Ishikawa (cell line): Measurements from ENCODE around the gene PLXNA3.

Experiments
- CEBPB ChIP-seq: IDR thresholded peaks from 2 replicates; pipeline ENCODE4 v1.6.1; 2012
- CREB1 ChIP-seq: IDR thresholded peaks from 2 replicates; pipeline ENCODE4 v1.6.1; 2012; ENCODE audit warnings: low read depth
- EGR1 ChIP-seq: IDR thresholded peaks from 2 replicates; pipeline ENCODE4 v1.6.1; 2012
- EP300 ChIP-seq: IDR thresholded peaks from 2 replicates; pipeline ENCODE4 v1.6.1; 2012; ENCODE audit warnings: borderline replicate concordance
- FOXM1 ChIP-seq: IDR thresholded peaks from 2 replicates; pipeline ENCODE4 v1.6.1; 2012; ENCODE audit warnings: low read depth, borderline replicate concordance
- NFIC ChIP-seq: IDR thresholded peaks from 2 replicates; pipeline ENCODE4 v1.6.1; 2012
- RAD21 ChIP-seq: IDR thresholded peaks from 2 replicates; pipeline ENCODE4 v1.6.1; 2012; ENCODE audit warnings: low read depth
- TAF1 ChIP-seq: IDR thresholded peaks from 2 replicates; pipeline ENCODE4 v1.6.1; 2012; ENCODE audit warnings: low read depth, mild to moderate bottlenecking
- TCF12 ChIP-seq: IDR thresholded peaks from 2 replicates; pipeline ENCODE4 v1.6.1; 2012; ENCODE audit warnings: low read depth
- TEAD4 ChIP-seq: IDR thresholded peaks from 2 replicates; pipeline ENCODE4 v1.6.1; 2012
- YY1 ChIP-seq: IDR thresholded peaks from 2 replicates; pipeline ENCODE4 v1.6.1; 2012; ENCODE audit warnings: low read depth
- ZBTB7A ChIP-seq: IDR thresholded peaks from 2 replicates; pipeline ENCODE4 v1.6.1; 2012; ENCODE audit warnings: low read depth
- TF ChIP-seq, protein P1 (sequence below): IDR thresholded peaks from 2 replicates; pipeline ENCODE4 v1.6.1; 2012
- TF ChIP-seq, protein P2 (sequence below): IDR thresholded peaks from 2 replicates; pipeline ENCODE4 v1.6.1; 2012
- TF ChIP-seq, protein P3 (sequence below): IDR thresholded peaks from 2 replicates; pipeline ENCODE4 v1.6.1; 2012; ENCODE audit warnings: low read depth, mild to moderate bottlenecking

PLXNA3 gene

GRCh38 chrX:154502098-154502497 is 44.0 kb downstream of the PLXNA3 start:
- no peak for TF ChIP-seq EGR1
- no peak for TF ChIP-seq TCF12
- no peak for TF ChIP-seq YY1
- TF ChIP-seq FOXM1: no peak
- no peak for TF ChIP-seq RAD21
- TF ChIP-seq, protein P1, sequence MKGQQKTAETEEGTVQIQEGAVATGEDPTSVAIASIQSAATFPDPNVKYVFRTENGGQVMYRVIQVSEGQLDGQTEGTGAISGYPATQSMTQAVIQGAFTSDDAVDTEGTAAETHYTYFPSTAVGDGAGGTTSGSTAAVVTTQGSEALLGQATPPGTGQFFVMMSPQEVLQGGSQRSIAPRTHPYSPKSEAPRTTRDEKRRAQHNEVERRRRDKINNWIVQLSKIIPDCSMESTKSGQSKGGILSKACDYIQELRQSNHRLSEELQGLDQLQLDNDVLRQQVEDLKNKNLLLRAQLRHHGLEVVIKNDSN: no peak
- TF ChIP-seq ZBTB7A: no peak
- TF ChIP-seq EP300: no peak
- TF ChIP-seq, protein P2, sequence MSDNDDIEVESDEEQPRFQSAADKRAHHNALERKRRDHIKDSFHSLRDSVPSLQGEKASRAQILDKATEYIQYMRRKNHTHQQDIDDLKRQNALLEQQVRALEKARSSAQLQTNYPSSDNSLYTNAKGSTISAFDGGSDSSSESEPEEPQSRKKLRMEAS: no peak
- TF ChIP-seq, protein P3, sequence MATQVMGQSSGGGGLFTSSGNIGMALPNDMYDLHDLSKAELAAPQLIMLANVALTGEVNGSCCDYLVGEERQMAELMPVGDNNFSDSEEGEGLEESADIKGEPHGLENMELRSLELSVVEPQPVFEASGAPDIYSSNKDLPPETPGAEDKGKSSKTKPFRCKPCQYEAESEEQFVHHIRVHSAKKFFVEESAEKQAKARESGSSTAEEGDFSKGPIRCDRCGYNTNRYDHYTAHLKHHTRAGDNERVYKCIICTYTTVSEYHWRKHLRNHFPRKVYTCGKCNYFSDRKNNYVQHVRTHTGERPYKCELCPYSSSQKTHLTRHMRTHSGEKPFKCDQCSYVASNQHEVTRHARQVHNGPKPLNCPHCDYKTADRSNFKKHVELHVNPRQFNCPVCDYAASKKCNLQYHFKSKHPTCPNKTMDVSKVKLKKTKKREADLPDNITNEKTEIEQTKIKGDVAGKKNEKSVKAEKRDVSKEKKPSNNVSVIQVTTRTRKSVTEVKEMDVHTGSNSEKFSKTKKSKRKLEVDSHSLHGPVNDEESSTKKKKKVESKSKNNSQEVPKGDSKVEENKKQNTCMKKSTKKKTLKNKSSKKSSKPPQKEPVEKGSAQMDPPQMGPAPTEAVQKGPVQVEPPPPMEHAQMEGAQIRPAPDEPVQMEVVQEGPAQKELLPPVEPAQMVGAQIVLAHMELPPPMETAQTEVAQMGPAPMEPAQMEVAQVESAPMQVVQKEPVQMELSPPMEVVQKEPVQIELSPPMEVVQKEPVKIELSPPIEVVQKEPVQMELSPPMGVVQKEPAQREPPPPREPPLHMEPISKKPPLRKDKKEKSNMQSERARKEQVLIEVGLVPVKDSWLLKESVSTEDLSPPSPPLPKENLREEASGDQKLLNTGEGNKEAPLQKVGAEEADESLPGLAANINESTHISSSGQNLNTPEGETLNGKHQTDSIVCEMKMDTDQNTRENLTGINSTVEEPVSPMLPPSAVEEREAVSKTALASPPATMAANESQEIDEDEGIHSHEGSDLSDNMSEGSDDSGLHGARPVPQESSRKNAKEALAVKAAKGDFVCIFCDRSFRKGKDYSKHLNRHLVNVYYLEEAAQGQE: no peak
- no peak for TF ChIP-seq CEBPB
- TF ChIP-seq TEAD4: no peak
- no peak for TF ChIP-seq TAF1
- no peak for TF ChIP-seq CREB1
- TF ChIP-seq NFIC: no peak

DNA sequence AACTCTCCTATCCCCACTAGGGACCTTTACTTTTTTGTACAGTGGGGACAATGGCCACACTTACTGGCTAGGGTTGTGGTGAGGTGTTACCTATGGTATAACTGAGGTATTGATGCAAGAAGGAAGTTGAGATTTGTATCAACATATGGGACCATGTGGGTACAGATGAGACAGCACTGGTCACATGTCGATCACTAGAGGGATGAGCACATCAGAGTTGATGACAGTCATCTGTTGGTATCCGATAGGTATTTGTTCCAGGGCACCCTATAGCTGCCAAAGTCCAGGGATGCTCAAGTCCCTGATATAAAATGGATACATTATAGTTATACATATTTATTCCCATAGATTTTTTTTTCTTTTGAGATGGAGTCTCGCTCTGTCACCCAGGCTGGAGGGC is 44.9 kb downstream of the PLXNA3 start:
- TF ChIP-seq, protein P2: no peak
- TF ChIP-seq FOXM1 (no peak), TAF1 (no peak), TEAD4 (no peak), EGR1 (no peak)
- TF ChIP-seq, protein P3: no peak

- TF ChIP-seq EGR1: no peak
- no peak for TF ChIP-seq TAF1
- TF ChIP-seq, protein P1: no peak
- TF ChIP-seq CEBPB: no peak
- no peak for TF ChIP-seq TCF12
- no peak for TF ChIP-seq YY1
- no peak for TF ChIP-seq TEAD4
- TF ChIP-seq, protein P3: no peak
- TF ChIP-seq, protein P2: no peak
- no peak for TF ChIP-seq NFIC
Observed at GRCh38 chrX:154505734-154506133, 47.7 kb downstream of the PLXNA3 start.

DNA sequence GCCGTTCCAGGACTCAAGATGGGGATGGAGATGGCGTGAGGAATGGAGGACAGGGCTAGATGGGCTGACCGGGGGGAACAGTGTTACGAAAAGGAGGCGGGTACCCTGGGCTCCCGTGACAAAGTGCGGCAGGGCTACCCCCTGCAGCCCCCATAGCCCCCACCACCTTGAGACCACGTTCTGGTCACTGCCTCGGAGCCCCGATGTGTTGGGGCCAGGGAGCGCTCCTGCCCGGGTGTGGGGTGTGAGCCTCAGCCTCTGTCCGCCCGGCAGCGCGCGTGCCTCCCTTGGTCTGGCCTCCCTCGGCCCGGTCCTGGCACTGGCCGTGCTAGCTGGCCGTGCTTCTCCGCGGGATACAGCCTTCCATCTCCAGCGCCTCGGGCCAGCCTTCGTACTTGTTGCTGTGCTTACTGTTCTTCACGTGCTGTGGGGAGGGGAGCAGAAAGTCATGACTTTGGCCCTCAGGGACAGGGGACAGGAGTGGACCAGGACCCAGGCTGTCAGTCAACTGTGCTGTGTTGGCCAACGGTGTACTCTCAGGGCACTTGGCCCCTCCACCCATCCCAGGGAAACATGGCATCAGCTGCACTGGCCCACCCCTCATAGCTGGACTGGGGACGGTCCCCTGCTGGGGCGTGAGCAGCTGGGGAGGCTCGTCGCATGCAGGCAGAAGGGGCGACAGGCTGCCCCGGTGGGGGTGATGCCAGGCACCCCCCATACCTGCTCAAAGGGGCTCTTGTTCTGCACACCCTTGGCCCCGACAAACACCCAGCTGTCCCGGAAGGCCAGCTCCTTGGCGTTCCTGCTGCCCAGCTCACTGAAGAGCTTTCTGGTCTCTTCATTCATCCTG is 48.6 kb downstream of the PLXNA3 start:
- TF ChIP-seq RAD21 (no peak), ZBTB7A (no peak), TEAD4 (no peak), YY1 (no peak)
